Measurements from ENCODE around the gene ALS2CL. TPM values are rescaled to one million over a fixed set of nuclear protein-coding genes. Genes with fewer than 3 reads are reported as not detected.

ALS2CL gene
- total RNA-seq, 1 experiment from 2014 or later, result 4.9 TPM

DNA sequence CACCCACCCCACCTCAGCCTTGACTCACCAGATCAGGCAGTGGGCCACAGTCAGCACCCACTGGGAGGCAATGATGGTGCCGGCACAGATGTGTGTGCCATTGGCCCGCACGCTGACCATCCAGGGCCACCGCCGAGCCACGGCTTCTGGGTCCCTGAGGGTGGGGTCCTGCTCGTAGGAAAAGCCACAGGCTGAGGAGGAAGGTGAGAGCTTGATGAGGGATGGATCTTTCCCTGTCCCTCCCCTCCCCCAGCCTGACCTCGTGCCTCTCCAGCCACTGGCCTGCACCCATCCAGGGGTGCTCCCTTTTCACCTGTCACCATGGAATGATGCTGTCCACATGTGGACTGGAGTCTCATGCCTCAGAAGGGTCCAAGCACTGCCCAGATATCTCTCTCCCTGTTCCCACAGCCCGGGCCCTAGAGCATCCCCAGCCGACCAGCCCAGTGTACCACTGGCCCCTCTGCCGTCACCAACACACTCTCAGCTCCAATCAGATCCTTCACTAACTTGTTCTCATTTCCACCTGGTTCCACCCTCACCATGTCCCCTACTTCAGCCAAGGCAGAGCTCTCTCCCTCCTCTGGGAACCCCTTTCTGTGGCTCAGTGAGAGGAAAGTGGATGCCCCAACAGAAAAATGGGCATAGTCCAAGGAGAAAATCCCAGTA, 22.2 kb upstream of the ALS2CL start:
- Histone ChIP-seq H2BK15ac (ENCODE audit: low read depth, low read length) (no peak overlapping the region), H2BK20ac (ENCODE audit: low read depth, low read length, poor library complexity, severe bottlenecking) (no peak overlapping the region), H3K27ac (ENCODE audit: insufficient read length, low read depth, low read length) (no peak overlapping the region), H3K4me2 (ENCODE audit: insufficient read depth, insufficient read length, low read length) (no peak overlapping the region), H3K18ac (ENCODE audit: insufficient read length, low read depth, low read length) (no peak overlapping the region), H3K9me3 (ENCODE audit: control insufficient read depth, low read depth, low read length) (no peaks in the 10 kb centered on the region), H3T11ph (ENCODE audit: low read length) (no peak overlapping the region), H2BK5ac (ENCODE audit: insufficient read length, low read length) (no peak overlapping the region), H3K56ac (ENCODE audit: insufficient read length, low read depth, low read length) (no peak overlapping the region), H3K79me1 (ENCODE audit: insufficient read depth, low read depth, low read length, poor library complexity, severe bottlenecking) (no peaks in the 10 kb centered on the region), H3K27me3 (ENCODE audit: insufficient read depth, low read length) (no peaks in the 10 kb centered on the region), H4K8ac (replicated peaks; ENCODE audit: insufficient read length, low read depth, low read length) (no peak overlapping the region), H2AK5ac (ENCODE audit: insufficient read length, low read length) (no peak overlapping the region), H4K5ac (ENCODE audit: insufficient read length, low read depth, low read length) (no peak overlapping the region), H4K20me1 (ENCODE audit: control insufficient read depth, insufficient read depth, insufficient read length) (no peaks in the 10 kb centered on the region), H2BK120ac (ENCODE audit: low read depth, low read length, poor library complexity, severe bottlenecking) (no peak overlapping the region), H2AFZ (ENCODE audit: low read length) (no peak overlapping the region), H3K14ac (ENCODE audit: insufficient read depth, low read length) (no peak overlapping the region), H3K4me1 (ENCODE audit: insufficient read depth, low read length) (no peaks in the 10 kb centered on the region), H3K9ac (ENCODE audit: extremely low read depth, insufficient read length, low read length) (no peak overlapping the region), H2BK12ac (ENCODE audit: insufficient read length, low read depth, low read length) (no peak overlapping the region), H3K23me2 (ENCODE audit: insufficient read length, low read depth, low read length, poor library complexity, severe bottlenecking) (no peaks in the 10 kb centered on the region), H3K23ac (ENCODE audit: insufficient read length, low read depth, low read length) (no peak overlapping the region), H3K79me2 (ENCODE audit: insufficient read depth, low read length) (no peaks in the 10 kb centered on the region), H3K4ac (ENCODE audit: low read depth, low read length) (no peak overlapping the region), H4K91ac (ENCODE audit: insufficient read length, low read depth, low read length) (no peak overlapping the region)
- H3K4me3 Mint-ChIP-seq, result no peak overlapping the region
- no CpG with 5 or more reads among the region's 11 CpGs for WGBS (ENCODE audit: extremely low coverage, insufficient read length, low lambda C conversion rate)
- TF ChIP-seq, protein P1, sequence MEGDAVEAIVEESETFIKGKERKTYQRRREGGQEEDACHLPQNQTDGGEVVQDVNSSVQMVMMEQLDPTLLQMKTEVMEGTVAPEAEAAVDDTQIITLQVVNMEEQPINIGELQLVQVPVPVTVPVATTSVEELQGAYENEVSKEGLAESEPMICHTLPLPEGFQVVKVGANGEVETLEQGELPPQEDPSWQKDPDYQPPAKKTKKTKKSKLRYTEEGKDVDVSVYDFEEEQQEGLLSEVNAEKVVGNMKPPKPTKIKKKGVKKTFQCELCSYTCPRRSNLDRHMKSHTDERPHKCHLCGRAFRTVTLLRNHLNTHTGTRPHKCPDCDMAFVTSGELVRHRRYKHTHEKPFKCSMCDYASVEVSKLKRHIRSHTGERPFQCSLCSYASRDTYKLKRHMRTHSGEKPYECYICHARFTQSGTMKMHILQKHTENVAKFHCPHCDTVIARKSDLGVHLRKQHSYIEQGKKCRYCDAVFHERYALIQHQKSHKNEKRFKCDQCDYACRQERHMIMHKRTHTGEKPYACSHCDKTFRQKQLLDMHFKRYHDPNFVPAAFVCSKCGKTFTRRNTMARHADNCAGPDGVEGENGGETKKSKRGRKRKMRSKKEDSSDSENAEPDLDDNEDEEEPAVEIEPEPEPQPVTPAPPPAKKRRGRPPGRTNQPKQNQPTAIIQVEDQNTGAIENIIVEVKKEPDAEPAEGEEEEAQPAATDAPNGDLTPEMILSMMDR (conservative IDR thresholded peaks at IDR 0.05), result no peak
- no peak for DNase-seq
- H3K9me3 Mint-ChIP-seq, result no peaks in the 10 kb centered on the region
- no peak overlapping the region for H3K27ac Mint-ChIP-seq
- no peaks in the 10 kb centered on the region; the same call in none of the 2 replicates for H3K27me3 Mint-ChIP-seq (ENCODE audit: low read depth)
- H3K4me1 Mint-ChIP-seq, result peaks cover 5 to 8% of the 10 kb centered on the region in 2 experiments
- no peaks in the 10 kb centered on the region for H3K36me3 Mint-ChIP-seq (ENCODE audit: insufficient read depth in 1 of 3, low read depth in 3 of 3)
